Endothelial cell of umbilical vein (primary cell): ENCODE results near the gene GFAP.

ENCODE experiments used
- POLR2A ChIP-seq: IDR thresholded peaks from 2 replicates; pipeline ENCODE4 v1.6.1; 2012; ENCODE audit warnings: low read depth, mild to moderate bottlenecking, control low read depth, low read length
- TF ChIP-seq, protein P1 (sequence below), 2 donors: IDR thresholded peaks; 1 replicate in 1 of 2; 2 replicates in 1 of 2; pipeline ENCODE4 v1.5.1; 2011; ENCODE audit warnings: low read length in 2 of 2, mild to moderate bottlenecking in 2 of 2, moderate library complexity in 2 of 2, control low read depth in 1 of 2, inconsistent platforms in 1 of 2, low read depth in 1 of 2; ENCODE audit not compliant: insufficient read depth in 1 of 2; ENCODE audit errors: extremely low read depth in 1 of 2
- TF ChIP-seq, protein P2 (sequence below): IDR thresholded peaks from 2 replicates; pipeline ENCODE4 v1.6.1; 2011; ENCODE audit not compliant: insufficient read depth, insufficient read length

- TF ChIP-seq, protein P1, sequence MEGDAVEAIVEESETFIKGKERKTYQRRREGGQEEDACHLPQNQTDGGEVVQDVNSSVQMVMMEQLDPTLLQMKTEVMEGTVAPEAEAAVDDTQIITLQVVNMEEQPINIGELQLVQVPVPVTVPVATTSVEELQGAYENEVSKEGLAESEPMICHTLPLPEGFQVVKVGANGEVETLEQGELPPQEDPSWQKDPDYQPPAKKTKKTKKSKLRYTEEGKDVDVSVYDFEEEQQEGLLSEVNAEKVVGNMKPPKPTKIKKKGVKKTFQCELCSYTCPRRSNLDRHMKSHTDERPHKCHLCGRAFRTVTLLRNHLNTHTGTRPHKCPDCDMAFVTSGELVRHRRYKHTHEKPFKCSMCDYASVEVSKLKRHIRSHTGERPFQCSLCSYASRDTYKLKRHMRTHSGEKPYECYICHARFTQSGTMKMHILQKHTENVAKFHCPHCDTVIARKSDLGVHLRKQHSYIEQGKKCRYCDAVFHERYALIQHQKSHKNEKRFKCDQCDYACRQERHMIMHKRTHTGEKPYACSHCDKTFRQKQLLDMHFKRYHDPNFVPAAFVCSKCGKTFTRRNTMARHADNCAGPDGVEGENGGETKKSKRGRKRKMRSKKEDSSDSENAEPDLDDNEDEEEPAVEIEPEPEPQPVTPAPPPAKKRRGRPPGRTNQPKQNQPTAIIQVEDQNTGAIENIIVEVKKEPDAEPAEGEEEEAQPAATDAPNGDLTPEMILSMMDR (IDR thresholded peaks at IDR 0.05; ENCODE audit: extremely low read depth in 1 of 2, insufficient read depth in 1 of 2, low read depth in 1 of 2, low read length in 2 of 2) = no peak
- TF ChIP-seq, protein P2, sequence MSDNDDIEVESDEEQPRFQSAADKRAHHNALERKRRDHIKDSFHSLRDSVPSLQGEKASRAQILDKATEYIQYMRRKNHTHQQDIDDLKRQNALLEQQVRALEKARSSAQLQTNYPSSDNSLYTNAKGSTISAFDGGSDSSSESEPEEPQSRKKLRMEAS = no peak
- no peak for TF ChIP-seq POLR2A
These were observed 40.5 kb upstream of the GFAP start for GRCh38 chr17:44955674-44956425.
